OCI-LY1 (cell line): ENCODE results near the gene FBXL17.

Experiments used
- CTCF ChIP-seq: fragments of 200-600 bp; sonication (generic), shearing (Covaris generic); IDR thresholded peaks from 2 replicates; pipeline ENCODE4 v1.5.1; 2017; ENCODE audit warnings: mild to moderate bottlenecking, antibody characterized with exemption, low read length, moderate library complexity, mixed read lengths
- EZH2 ChIP-seq: fragments of 200-600 bp; sonication (generic), shearing (Covaris generic); IDR thresholded peaks from 2 replicates; pipeline ENCODE4 v1.8.0; 2017; ENCODE audit warnings: borderline replicate concordance, mixed run types, mild to moderate bottlenecking, antibody characterized with exemption, low read length, moderate library complexity, mixed read lengths

GRCh38 chr5:108418197-108418596 is 36.3 kb upstream of the FBXL17 start:
- TF ChIP-seq CTCF, result no peak
- no peak for TF ChIP-seq EZH2
